Epithelial cell of prostate (primary cell): Measurements from ENCODE around the gene NPVF.
A peak's percentile ranks its signal among the peaks of the same experiment; 100 is the strongest.

Experiments used
- DNase-seq: peaks from one replicate; pipeline ENCODE4 v3.0.0-alpha.2; 2011; ENCODE audit warnings: low read depth, low spot score
- H3K27ac ChIP-seq: fragments of 450-650 bp; 2 replicates; pipeline ENCODE4 v1.5.1; 2017; ENCODE audit warnings: mild to moderate bottlenecking

Gene NPVF

GRCh38 chr7:25228386-25228785, at the start of gene NPVF:
Gene NPVF, minus strand, starts transcription at chr7:25228486. Its CDS starts 47 bp downstream, at chr7:25228439.
- no peak within 1 kb of the TSS for H3K27ac ChIP-seq
- DNase-seq, result no peak

DNA sequence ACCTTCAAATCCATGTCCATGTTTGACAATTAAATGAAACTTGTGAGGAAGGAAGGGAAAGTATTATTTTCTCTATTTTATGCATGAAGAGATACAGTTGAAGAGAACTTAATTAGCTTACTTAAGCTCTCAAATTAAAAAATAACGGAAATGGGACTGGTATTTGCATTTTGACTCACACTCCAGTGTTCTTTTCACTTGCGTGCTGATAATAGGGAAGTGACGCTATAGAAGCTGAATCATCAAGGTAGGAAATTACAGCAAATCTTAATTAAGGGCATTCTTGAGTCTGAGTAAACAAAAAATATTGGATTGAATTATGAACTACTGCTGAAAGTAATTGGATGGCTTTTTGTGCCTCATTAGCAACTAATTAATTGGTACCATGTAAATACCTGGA, 44.0 kb upstream of the NPVF start:
- DNase-seq, result no peak
- no peak overlapping the region for H3K27ac ChIP-seq

GRCh38 chr7:25263337-25263736, 35.1 kb upstream of the NPVF start:
- H3K27ac ChIP-seq, result no peak overlapping the region
- DNase-seq, result no peak

DNA sequence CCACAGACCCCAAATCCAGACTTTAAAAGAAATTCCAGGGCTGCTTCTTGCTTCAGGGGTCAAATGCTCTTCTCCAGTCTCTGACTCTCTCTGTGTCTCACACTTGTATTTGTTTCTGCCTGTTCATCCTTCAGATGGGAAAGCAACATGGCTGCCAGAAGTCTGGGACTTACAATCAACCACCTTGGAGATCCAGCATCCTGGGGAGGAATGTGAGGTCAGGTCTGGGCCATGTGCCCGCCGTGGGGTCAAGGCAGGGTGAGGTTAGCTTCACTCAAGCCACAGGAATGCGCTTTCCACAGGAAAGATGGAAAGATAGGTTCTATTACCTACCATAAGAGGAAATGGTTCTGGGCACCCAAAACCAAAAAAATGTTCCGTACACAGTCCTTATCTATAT, 34.3 kb upstream of the NPVF start:
- DNase-seq, result no peak
- H3K27ac ChIP-seq, result no peak overlapping the region

DNA sequence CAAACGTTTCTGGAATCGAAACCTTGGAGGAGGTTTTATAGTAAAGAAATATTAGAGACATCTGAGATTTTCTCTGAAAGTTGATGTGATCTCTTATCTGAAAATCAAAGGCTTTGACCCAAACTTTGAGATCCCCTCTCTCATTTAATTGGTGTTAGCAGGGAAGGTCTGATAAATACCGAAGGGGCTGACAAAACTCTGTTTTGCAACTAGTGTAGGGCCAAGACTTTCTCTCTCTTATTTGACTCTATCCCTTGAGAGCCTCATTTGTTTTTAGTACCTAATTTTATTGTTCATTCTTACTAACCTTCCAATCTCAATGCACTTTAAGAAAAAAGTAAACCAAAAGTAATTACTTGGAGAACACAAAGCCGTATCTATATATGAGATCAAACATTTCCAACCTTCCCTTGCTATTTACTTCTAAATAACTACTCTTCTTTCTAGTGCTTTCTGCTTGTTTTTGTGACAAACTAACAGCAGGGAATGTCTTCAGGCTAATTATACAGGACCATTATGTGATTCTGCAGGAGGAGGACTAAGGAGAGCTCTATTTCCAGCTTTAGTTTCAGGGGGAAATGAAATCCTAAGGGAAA, 33.4 kb upstream of the NPVF start:
- no peak overlapping the region for H3K27ac ChIP-seq
- no peak for DNase-seq

DNA sequence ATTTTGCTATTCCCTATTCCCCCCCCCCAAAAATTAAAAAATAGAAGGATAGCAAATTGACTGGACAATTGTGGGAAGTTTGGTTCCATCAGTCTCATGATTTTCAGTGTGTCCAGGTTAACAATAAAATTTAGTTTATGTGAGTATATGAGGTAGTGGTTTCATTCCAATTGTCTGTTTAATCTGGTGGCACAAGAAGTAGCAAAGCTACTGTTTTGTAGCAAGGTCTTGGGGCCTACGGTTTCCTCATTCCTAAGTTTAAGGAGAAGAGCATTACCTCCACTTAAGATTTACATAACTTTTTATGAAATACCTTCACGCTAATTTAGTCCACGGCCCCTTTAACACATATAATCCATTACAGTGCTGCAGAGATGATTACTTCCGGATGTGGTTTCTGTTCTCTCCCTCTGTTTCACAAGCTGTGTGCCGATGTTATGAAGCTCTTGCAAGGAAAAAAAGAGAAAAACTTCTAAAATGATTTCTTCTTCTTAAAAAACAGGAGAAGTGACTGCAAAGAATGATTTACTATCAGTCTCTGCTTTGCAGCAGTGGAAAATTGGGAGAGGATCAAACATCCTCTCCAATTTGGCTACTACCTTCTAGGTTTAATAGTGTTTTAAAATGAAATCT, 32.7 kb upstream of the NPVF start:
- H3K27ac ChIP-seq, result no peak overlapping the region
- no peak for DNase-seq

DNA sequence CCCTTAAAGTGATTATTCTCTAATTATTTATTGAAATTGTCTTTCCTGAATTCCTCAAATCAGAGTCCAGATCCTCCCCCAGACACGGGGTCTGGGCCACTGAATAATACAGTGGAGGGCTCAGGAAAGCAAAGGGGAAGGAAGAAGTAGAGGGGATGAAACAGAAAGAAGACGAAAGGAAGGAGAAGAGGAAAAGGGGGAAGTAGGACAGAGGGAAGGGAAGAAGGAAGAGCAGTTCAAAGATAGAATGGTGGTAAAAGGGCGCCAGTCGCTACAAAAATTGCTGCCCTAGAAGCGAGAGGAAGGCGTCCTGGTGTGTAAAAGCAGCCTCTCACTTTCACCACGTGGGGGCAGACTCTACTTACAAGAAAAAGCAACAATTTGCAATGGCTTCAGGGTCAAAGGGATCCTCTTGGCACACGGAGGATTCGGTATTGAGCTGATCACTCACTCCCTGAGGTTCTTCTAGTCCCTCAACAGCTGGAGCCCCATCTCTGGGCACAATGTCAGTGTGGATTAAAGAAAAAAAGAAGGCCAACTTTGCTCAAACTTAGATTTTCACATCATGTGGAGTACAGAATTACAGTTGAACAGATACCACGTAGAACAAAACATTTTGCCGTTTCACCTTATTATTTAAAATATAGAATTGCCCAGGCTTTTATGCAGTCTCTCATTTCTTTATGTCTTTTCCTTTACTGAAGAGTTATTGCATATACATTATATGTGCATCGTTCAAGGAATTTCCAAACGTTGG, 31.4 kb upstream of the NPVF start:
- H3K27ac ChIP-seq, result no peak overlapping the region
- DNase-seq, result no peak

GRCh38 chr7:25256333-25256819, 28.1 kb upstream of the NPVF start:
- DNase-seq, result no peak
- no peak overlapping the region for H3K27ac ChIP-seq

- no peak for DNase-seq
- H3K27ac ChIP-seq, result no peak overlapping the region
These were observed 27.5 kb upstream of the NPVF start for GRCh38 chr7:25255611-25256332.

DNA sequence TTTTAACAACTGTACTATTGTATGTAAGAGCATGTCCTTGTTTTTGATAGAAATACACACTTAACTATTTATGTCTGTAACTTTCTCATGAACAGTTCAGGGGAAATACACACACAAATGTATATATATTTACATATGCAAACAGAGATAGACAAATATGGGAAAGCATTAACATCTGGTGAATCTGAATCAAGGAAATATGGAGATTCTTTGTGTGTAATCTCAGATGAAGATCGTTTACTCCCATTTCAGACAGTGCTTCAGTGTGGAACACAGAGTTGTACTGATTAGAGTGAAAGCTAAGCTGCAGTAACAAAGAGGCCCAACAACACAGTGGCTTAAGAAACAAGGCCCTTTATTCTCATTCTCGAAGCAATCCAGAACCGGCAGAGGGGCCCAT, 26.3 kb upstream of the NPVF start:
- DNase-seq, result no peak
- H3K27ac ChIP-seq, result no peak overlapping the region

- no peak for DNase-seq
- no peak overlapping the region for H3K27ac ChIP-seq
These were observed 25.4 kb upstream of the NPVF start for GRCh38 chr7:25253714-25254113.

- H3K27ac ChIP-seq, result no peak overlapping the region
- no peak for DNase-seq
These were observed 22.1 kb upstream of the NPVF start for GRCh38 chr7:25250386-25250785.

DNA sequence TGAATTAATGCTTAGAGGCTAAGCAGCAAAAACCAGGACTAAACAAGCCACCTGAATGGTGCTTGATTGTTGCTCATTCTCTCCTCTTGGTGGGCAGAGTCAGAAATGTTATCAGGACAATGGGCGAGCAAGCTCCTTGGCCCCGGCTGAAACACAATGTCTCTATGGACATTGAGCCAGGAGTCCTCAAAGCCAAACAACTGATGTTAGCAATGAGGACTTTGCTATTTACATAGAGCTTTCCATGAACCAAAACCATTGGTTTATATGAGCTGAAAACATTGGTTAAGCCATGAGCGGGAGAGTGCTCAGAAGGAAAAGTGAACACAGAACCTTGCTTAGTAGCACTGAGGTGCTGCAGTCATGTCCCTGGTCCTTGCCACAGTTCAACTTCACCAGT, 21.5 kb upstream of the NPVF start:
- H3K27ac ChIP-seq, result no peak overlapping the region
- DNase-seq, result no peak

DNA sequence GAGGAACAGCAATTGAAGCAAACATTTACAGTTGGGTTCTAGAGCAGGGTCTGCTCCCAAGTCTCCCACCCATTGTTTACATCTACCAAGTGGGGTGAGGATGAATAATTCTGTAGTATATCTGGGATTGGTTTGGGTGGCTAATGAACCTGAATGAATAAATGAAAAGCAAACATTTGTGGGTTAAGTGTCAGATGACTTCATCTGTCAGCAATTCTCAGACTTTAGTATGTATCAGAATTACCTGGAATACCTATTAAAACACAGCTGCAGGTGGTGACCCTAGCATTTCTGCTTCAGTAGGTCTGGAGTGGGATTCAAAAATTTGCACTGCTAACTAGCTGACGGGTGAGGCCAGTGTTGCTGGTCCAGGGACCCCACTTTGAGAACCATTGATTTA, 18.0 kb upstream of the NPVF start:
- H3K27ac ChIP-seq, result peak overlapping the region; percentile 2
- DNase-seq, result no peak

DNA sequence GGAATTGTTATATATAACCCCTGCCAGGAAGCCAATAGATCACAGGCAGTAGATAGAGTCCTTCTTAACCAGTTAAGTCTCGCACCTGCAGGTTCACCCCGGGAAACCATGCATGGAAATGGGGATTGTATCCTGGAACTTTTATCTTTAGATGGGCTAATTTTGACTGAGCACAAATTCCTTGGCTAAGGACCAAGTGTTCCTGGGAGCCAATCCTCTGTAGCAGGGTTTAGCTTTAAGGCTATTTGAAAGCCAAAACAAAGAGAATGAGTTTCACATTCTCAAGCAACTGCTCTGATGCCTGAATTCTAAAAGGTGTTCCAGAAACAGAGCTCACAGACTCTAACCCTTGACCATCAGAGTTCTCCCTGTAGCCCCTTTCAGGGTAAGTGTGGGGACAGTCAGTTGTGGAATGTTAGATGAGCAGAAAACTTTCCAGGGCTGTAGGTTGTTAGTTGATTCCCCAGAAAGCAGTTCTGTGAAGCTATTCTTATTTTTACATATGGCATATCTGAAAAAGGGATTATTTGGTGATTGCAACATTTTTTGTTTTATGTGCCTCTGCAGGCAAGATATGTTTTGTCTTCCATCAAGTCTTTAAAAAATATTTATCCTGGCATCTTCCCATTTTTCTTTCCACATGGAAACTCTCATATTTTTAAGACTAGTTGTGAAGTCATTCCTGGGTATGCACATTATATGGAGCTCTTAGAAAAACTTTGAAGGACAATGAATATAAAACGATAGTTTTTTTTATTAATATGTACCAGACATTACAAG, 16.2 kb upstream of the NPVF start:
- DNase-seq, result no peak
- no peak overlapping the region for H3K27ac ChIP-seq

- no peak overlapping the region for H3K27ac ChIP-seq
- DNase-seq, result no peak
These were observed 14.4 kb upstream of the NPVF start for GRCh38 chr7:25242678-25243077.

DNA sequence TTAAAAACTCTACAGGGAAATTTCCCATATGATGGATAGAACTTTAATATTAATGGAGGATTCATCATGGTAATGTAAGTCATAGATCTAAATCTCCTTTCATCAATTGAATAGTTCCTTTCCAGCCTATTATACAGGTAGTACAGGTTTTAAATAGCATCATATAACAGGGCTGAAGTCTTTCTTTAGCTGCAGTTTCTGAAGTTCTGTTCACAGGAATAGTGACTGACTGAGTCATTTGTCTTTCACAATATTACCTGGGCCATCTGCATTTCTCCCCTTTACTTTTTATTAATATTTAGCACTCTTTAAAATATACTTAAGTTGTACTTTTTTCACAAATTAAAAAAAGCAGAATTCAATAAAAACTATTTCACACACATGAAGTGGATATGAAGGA, 12.6 kb upstream of the NPVF start:
- no peak overlapping the region for H3K27ac ChIP-seq
- DNase-seq, result no peak

- H3K27ac ChIP-seq, result no peak overlapping the region
- no peak for DNase-seq
These were observed 12.1 kb upstream of the NPVF start for GRCh38 chr7:25240340-25240739.

- no peak overlapping the region for H3K27ac ChIP-seq
- no peak for DNase-seq
These were observed 11.6 kb upstream of the NPVF start for GRCh38 chr7:25239888-25240287.

DNA sequence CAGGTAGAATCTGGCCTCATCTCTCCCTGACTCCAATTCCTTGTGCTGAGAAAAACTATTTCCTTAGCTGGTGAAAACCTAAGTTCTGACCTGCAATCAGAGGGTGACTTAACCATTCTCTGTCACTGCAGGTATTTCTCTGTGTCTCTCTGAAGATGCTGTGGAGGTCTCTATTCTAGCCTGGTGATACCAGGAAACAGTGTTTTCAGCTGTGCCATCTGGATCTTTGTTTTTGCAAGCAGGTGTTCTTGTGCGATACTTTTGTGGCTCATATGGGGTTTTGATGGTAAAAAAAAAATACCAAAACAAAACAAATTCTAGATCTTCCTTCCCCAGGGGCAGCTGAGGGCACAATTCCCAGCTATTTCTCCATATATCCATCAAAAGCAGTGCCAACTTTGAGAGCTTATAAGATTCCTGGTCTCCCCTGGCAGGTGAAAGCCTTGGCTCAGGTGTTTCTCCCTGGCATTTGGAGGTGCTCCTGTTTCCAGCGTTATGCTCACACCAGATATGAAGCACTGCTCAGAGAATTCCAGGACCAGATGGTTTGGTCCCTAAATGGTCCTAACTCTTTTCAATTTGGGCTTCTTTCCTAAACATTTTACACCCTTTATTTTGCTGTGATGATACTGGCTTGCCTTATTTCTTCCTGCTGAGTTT, 9.9 kb upstream of the NPVF start:
- no peak overlapping the region for H3K27ac ChIP-seq
- no peak for DNase-seq
